T-helper 2 cell (primary cell): ENCODE data around the gene DGKD.
"Not testable (repeated sequence)": the region's sequence is repeated elsewhere in the genome, so short reads cannot be mapped to it uniquely, and the experiment has no call there.

Source experiments
- DNase-seq, 5 experiments: peaks; one replicate each; pipeline versions ENCODE4 v3.0.0 to v3.0.0-alpha.2; 2012 to 2022

DGKD gene

DNA sequence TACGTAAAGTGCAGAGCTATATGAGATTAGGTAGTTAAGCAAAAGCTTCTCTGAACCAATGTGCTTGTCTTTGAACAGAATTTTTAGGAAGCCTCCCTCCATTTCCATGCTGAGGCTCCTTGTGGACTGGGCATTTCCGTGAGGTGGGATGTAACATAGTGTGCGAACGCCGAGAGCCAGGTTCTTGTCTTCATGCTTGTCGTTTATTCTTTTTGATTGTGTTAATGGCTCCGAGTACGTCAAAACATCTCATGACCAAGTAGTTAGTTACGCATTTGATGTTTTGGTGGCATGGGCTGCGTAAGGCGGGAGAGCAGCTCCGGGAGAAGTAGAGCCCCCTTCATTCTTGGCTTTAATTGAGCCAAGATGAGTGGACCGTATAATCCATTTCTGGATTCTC is 32.9 kb downstream of the DGKD start:
- no peak for DNase-seq

DNA sequence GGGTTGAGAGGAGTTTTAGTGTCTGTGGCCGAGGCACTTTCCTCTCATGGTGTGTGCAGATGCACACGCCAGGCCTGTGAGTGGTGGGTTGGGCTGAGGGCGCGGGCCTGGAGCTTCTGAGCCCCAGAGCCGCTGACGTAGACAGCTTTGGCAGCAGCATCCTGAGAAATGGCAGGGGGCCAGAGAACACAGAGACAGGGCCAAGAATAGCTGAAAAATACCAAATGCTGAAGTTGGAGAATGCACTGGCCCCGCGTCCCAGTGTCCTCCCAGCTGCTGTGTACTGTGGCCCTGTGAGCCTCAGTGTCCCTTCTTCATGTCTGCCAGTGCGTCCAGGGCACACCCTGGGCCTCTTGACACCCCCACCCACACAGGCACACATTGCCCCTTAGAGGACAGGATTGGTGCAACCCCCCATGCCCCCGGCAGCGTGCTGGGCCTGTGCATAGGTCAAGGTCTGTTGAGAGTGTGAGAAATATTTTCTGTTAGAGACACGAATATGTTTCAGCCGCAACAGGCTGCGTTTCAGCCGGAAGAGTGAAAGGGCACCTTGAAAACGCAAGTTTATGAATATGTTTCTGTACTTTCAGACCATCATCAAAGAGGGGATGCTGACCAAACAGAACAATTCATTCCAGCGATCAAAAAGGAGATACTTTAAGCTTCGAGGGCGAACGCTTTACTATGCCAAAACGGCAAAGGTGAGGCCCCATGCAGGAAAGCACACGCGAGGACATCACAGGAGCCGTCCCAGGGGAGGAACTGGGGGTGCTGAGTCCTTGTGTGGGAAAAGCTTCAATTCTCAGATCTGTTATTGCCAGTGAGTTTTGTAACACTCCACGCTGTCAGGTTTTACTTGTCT is 33.6 kb downstream of the DGKD start:
- no peak for DNase-seq

DNA sequence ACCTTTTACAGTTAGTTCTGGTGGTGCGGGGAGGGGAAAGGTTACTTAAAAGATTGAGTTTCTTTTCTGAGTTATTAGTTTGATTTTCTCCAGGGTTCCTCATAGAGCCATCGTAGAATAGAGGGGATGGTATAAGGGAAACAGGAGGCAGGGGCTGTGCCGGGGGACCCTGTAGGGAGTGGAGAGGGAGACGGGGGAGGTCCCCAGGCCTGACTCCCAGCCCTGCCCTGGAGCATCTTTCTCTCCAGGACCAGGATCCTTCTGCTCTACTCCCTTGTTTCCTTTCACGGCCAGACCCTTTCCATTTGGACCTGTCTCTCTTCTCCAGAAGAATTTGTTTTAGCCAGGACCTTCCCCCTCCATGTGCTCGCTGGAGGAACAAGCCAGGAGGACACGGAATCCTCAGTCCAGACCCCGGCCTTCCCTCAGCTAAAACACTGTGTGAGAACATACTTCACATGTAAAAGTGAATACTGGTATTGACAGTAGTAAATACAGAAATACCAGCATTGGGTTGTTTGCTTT is 35.4 kb downstream of the DGKD start:
- DNase-seq, result no peak

DNA sequence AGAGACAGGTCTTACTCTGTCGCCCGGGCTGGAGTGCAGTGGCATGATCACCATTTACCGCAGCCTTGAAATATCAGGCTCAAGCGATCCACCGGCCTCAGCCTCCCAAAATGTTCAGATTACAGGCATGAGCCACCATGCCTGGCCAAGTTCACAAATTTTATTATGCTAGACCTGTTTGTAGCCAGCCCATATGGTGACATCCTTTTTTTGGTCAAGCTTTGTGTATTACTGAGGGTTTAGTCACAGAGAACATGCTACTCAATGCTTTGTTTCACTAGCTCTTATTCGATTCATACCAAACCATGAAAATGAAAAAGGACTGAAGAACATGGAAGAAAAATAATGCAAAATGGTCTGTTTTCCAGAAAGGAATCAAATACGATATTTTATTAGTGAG is 41.4 kb downstream of the DGKD start:
- no peak for DNase-seq

DNA sequence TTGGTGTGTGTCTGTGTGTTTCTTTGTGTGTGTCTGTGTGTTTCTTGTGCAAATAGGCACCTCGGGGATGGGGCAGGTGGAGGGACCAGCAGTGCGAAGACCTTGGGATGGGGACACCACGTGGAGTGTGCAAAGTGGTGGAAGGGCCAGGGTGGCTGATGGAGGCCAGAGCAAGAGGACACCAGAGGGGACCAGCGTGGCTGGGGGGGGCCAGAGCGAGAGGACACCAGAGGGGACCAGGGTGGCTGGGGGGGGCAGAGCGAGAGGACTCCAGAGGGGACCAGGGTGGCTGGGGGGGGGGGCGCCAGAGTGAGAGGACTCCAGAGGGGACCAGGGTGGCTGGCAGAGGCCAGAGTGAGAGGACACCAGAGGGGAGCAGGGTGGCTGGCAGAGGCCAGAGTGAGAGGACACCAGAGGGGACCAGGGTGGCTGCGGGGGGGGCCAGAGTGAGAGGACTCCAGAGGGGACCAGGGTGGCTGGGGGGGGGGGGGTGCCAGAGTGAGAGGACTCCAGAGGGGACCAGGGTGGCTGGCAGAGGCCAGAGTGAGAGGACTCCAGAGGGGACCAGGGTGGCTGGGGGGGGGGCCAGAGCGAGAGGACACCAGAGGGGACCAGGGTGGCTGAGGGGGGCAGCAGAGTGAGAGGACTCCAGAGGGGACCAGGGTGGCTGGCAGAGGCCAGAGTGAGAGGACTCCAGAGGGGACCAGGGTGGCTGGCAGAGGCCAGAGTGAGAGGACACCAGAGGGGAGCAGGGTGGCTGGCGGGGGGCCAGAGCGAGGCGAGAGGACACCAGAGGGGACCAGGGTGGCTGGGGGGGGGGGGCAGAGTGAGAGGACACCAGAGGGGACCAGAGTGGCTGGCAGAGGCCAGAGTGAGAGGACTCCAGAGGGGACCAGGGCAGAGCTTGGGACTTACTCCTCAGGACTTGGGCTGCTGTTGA is 42.7 kb downstream of the DGKD start:
- DNase-seq, result not testable (repeated sequence)

DNA sequence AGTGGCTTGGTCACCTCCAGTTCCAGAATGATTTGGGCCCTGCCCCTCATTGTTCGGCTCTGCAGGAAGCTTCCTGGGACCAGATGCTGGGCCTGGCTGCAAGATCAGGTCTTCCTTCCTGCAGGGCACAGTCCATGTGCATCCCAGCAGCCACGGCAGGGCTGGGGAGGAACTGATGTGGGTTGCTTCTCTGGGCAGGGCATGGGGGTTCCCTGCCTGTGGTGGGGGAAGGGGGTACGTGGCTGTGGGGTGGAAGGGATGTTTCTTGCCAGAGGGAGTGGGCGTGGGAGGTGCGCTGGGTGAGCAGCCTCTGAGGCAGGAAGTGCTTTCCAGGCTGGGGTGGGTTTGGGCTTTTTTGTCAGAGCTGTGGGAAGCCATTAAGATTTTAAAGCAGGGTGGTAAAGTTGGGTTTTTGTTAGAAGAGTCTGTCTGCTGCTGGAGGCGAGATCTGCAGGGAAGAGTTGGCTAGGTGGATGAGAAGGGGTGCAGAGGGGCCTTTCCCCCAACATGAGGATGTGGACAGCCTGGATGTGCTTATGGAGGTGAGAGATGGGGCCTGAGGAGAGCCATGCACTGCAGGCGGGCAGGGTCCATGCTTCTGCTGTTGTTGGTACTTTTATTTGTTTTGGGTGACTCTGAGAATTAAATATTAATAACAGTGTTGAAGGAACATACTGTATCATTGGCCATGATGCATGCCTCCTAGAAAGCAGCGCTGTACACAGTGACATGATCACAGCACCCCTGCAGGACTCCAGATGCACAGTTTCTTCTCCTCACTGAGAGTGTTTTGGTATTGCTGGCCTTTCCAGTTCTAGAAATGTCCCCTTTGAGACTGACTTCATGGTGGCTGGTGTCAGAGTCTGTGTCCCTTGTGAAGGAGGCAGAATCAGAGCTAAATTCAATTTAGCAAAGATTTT is 45.3 kb downstream of the DGKD start:
- peak in 2 of 5 experiments; percentile 25 to 63 for DNase-seq

DNA sequence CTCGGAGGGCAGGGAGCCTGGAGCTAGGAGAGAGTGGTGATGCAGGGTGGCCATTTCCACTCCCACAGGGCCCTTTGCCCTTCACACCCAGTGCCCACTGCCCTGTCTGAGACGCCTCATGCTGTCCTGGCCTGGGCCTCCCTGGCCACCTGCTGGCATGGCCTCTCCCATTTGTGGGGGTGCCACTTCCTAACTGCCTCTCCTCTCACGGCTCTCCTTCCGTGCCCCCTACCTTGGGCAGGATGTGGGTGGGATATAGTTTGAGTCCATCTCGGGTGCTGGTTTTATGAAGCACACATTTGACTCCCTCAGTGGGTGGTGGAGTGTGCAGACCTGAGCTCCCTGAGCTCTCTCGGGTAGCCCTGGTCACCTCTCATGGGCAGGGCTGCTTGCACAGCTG is 46.0 kb downstream of the DGKD start:
- DNase-seq, result peak in 1 of 5 experiments; percentile 35

DNA sequence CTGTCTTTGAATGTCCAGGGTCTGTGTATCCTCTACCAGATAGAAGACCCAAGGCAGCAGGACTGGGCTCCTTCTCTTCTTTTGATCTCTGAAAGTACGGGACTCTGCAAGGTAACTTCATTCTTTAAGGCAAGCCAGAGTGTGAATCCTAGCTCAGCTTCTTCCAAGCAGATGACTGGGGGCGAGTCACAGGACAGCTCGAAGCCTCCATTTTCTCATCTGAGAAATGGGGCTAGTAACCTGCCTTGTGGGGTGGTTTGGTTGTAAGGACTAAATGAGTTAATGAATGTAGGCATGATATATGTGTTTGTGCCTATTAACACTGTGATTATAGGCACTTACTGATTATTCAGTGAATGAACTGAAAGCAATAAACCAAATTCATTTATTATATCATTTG is 46.7 kb downstream of the DGKD start:
- no peak for DNase-seq

DNA sequence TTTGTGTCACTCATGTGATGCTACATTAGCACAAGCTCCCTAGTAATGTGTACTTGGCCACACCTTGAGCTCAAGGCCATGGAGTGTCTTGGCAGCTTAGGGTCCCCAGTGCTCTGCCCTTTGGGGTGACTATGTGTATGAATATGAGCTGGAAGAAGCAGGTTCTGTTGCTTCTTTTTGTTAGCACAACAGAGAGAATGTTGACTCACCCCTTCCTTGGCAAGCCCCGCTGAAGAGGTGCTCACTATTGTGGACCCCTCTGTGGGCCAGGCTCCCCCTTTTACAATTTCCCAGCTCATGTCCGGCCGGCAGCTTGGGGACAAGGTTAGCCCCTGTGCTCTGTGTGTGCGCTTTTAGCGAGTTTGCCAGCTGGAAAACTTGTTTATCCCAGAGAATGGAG is 48.1 kb downstream of the DGKD start:
- no peak for DNase-seq

DNA sequence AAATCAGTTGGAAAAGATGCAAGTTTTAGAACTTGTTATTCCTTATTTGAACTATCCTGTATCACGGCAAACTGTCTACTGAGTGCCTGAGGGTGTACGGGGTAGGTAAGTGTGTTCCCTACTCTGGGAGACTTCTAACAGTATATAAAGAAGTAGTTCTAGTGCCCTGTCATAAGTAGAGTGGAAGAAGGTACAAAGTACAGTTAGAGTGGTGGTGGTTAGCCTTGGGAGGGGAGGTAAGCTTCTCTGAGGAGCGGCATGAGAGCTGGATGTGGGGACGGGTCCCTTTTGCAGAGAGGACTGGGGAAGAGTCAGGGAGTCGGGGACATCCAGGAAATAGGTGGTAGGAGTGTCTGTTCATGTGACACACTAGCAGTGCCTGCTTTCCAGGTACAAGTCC is 48.5 kb downstream of the DGKD start:
- DNase-seq, result no peak

DNA sequence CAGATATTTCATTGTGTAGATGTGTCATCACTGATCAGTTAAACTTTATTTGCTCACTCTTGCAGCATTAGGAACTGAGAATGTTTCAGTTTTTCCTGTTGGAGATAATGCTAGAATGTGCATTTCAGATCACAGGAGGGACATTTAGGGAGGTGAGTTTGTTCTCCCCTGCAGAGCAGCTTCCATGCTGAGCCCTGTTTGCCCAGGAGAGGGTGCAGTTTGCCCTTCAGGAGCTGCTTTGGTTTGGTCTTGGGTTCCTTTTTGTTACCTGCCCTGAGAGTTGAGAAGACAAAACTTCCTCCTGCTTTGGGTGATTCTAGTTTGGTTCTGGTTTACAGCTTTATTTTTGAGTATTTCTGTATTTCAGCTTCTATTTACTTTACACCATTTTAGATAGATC is 49.9 kb downstream of the DGKD start:
- DNase-seq, result peak in 4 of 5 experiments; percentile 46 to 75 (median 54)

DNA sequence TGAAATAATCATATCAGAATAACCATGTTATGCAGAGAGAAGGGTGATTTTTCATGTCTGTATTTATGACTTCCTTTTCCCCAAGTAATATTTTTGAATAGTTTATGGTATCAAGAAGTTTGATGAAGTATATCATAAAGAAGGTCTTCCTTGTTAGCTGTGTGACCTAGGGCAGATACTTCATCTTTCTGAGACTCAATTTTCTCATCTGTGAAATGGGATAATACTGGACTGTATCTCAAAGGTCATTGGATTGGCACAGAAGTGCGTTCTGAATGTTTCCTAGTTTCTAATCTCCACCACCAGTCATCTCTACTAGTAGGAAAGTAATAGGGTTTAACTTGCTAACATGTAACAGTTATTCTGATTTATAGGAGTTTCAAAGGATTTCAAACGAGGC is 52.6 kb downstream of the DGKD start:
- DNase-seq, result no peak

DNA sequence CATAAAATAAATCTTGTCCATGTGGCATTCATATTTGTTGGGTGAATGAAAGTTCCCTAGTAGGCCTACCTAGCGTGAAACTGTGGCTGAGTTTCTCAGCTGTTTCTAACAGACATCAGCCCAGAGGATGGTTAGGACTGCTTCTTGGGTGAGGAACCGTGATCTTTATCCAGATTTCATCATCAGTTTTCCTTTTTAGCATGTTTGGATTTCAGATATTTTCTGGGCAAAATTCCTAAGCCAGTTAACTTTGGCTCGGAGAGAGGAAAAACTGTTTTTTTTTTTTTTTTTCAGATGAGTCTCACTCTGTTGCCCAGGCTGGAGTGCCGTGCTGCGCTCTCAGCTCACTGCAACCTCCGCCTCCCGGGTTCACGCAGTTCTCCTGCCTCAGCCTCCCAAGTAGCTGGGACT is 53.5 kb downstream of the DGKD start:
- no peak for DNase-seq

DNA sequence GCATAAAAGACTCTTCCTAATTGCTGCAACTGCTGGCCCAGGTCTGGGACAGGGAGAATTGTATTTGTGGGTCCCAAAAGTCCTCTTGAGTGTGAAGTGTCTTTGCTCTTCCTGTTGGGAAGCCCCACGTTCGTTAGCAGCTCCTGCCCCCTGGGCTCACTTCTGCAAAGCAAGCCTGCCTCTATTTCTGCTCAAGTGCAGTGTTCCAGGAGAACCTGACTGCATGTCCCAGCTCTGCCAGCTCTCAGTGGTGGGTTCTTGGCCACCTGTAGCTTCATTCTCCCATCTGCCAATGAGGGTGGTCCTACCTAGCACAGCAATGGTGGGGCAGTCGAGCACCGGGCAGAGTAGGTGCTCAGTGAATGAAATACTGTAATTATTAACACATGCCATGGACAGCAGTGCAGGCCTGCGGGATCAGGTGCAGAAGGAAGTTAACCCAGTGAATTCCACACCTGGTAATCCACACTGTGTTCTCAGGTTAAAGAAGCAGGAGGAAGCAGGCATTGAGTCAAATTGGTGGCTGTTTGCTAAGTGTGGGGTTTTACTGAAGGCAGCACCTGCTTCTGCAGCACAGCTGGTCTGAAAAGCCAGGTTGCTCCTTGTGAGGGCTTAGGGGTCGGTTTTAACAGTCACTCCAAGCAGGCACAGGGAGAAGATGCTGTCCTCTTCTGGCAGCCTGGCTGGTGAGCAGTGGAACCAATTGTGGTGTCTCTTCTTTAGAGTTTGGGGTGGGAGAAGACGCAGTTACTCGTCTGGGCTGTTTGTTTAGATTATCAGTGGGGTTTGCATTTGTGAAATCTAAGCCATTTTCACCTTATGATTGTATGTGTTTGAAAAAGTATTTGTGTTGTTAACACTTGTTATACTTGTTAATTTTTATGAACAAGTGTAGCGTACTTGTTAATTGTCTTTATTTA is 54.3 kb downstream of the DGKD start:
- DNase-seq, result no peak

DNA sequence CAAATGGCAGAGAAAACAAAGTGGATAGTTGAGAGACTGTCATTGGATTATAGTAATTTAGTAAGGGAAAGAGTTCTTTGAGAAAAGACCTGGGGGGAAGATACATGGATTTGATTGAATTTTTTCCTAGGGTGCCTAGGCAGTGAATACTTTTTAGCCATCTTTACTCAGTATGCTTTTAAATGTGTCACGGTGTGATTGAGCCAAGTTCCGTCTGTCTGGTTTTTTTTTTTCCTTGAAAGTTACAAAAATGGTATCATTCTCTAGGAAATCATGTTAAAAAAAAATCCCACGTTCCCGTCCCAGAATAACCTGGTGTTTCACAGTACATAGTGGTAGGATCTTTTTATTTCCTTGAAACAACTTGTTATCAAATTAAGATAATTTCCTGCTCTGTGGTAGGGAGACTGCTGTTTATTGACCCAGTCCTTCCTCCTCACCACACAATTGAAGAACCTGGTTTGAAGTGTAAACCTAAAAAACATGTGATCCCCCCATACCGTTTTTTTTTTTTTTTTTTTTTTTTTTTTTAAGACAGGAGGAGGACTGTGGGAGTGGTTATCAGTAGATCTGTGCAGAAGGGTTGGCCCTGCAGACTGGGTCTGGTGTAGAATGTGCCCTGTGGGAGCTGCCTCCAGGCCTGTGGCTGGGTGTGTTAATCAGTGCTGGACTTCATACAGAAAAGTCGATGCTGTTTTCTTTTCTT is 55.1 kb downstream of the DGKD start:
- DNase-seq, result peak in 2 of 5 experiments; percentile 66 to 71

DNA sequence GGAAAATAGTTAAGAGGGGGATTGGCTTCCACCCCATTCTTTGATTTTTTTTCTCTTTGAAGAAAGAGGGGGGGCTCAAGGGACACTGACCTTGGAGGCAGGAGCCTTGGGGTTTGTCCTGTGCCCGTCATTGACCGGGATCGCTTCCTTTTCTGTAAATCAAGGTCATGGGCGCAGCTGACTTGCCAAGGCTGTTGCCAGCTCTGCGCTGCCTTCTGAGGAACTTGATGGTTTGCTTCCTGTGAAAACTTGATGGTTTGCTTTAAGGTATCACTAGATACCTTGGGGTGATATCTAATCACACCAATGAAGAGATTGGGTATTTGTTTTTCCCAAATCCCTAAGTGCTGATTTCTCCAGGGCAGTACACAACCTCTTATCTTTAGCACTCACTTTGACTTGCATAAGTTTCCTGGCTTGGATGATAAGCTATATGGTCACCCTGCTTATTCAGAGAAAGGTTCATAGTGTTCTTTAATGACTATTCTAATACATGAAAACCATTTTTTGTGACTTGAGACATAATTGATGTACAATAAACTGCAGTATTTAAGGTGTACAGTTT is 56.0 kb downstream of the DGKD start:
- no peak for DNase-seq

DNA sequence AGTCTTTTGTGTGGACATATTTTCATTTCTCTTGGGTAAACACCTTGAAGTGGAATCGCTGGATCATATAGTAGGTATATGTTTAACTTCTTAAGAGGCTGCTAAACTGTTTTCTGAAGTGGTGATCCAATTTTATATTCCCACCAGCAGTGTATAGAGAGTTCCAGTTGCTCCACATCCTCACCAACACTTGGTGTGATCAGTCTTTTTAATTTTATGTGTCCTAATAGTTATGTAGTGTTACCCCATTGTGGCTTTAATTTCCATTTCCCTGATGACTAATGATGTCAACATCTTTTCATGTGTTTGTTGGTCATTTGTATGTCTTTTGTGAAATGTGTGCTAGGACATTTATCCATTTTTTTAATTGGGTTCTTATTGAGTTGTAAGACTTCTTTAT is 56.9 kb downstream of the DGKD start:
- DNase-seq, result no peak

DNA sequence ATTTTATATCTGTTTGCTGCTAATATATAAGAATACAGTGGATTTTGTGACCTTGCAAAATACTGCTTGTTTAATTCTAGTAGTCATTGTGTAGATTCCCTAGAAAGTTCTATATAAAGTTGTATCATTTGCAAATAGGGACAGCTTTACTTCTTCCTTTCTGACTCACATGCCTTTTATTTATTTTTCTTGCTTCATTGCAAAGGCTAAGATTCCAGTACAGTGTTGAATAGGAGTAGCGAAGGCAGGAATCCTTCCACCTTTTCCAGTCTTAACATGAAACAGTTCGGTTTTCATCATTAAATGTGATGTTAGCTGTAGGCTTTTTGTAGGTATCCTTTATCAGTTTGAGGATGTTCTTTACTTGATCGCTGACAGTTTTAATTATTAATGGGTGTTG is 58.1 kb downstream of the DGKD start:
- no peak for DNase-seq

DNA sequence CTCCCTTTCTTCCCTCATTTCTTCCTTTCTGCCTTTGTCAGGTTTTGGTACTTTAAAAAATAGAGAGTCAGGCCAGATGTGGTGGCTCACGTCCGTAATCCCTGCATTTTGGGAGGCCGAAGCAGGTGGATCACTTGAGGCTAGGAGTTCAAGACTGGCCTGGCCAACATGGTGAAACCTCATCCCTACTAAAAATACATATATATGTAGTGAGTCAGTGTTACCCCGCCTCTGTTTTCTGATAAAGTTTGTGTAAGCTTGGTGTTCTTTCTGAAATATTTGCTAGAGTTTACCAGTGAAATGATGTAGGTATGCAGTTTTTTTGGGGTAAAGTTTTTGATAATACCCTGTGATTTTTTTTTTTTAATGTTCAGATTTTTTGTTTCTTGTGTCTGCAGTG is 58.8 kb downstream of the DGKD start:
- no peak for DNase-seq
